Stimulated activated CD4-positive, alpha-beta T cell treated with anti-CD3 and anti-CD28 coated beads, TNF-alpha, amount 100 ng/mL, for 48 hours (primary cell): ENCODE measurements around the gene NRARP.
"Not testable (repeated sequence)": the region's sequence is repeated elsewhere in the genome, so short reads cannot be mapped to it uniquely, and the experiment has no call there.

Experiments used
- DNase-seq, 3 donors: peaks; one replicate each; pipeline ENCODE4 v3.0.0-alpha.2; 2020; ENCODE audit warnings: low read depth in 3 of 3

Gene NRARP

GRCh38 chr9:137262909-137263285 is 39.2 kb downstream of the NRARP start:
- no peak for DNase-seq

- DNase-seq: not testable (repeated sequence)
Measured at GRCh38 chr9:137262173-137262908, 39.7 kb downstream of the NRARP start.

- DNase-seq: no peak
Measured at GRCh38 chr9:137256856-137257255, 45.2 kb downstream of the NRARP start.

- DNase-seq: no peak
Measured at GRCh38 chr9:137256362-137256761, 45.7 kb downstream of the NRARP start.

GRCh38 chr9:137255448-137256114 is 46.5 kb downstream of the NRARP start:
- no peak for DNase-seq

GRCh38 chr9:137254624-137255447 is 47.2 kb downstream of the NRARP start, which contains the start of gene NELFB:
Gene NELFB, plus strand, starts transcription at chr9:137255327.
- DNase-seq: peak; percentile 86 to 96 (median 96)

- no peak for DNase-seq
Measured at GRCh38 chr9:137253717-137254623, 48.1 kb downstream of the NRARP start.

- DNase-seq: no peak
Measured at GRCh38 chr9:137252555-137253506, 49.2 kb downstream of the NRARP start.

GRCh38 chr9:137251490-137252268 is 50.4 kb downstream of the NRARP start:
- DNase-seq: no peak

- no peak for DNase-seq
Measured at GRCh38 chr9:137251194-137251461, 50.9 kb downstream of the NRARP start, which contains the start of gene STPG3. Gene STPG3, plus strand, starts transcription at chr9:137251286. Its CDS starts 1 bp downstream, at chr9:137251287.

- no peak for DNase-seq
Measured at GRCh38 chr9:137250329-137251193, 51.5 kb downstream of the NRARP start.
